ENCODE results near the gene RIMS3.
"Not testable (repeated sequence)": the region's sequence is repeated elsewhere in the genome, so short reads cannot be mapped to it uniquely, and the experiment has no call there.

The RIMS3 gene

DNA sequence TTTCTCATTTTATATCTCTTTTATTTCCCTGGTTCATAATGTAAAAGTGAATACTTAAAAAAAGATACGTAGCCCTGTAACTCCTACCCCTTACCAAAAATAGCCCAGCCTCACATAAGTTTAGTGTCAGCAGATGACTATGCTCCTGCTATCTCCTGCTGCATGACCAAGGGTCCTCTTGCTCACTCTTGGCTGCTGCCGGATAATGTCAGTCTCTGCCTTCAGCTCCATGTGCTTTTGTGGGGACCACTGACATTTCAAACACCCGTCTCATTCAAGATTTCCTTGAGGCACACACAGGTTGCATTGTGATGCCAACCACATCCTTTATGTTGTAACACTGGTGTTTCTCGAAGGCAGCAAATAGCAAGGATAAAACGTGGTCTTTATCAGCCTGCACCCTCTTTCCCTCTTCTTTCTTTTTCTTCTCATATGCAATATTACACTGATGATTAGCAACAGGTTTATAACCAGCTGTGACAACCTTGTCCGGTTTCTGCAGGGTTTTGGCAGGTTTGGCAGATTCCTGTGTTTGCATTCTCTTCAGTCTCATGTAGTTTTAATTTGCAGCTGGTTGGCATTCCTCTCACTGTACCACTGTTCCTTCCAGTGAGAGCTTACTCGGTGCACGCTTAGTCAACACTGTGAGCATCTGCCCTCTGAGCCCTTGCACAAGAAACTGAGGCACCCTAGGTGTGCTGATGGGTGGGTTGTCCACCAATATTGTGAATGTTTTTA is 71.9 kb downstream of the RIMS3 start:
- no peaks in the 10 kb centered on the region for H3K4me1 ChIP-seq (ENCODE audit: control insufficient read depth, insufficient read depth, low read length)
- no peak for DNase-seq (ENCODE audit: low read depth, low spot score)
- no peaks in the 10 kb centered on the region for H3K9me3 ChIP-seq (ENCODE audit: control insufficient read depth, insufficient read depth, low read length)
- no peak overlapping the region for H3K27ac ChIP-seq (ENCODE audit: low read length)
- no peaks in the 10 kb centered on the region for H3K27me3 ChIP-seq (ENCODE audit: control insufficient read depth, insufficient read depth, low read length)
- no peak overlapping the region for H3K4me3 ChIP-seq (ENCODE audit: low read length)
- WGBS (ENCODE audit: insufficient coverage, insufficient read length), result no CpG with 5 or more reads among the region's 8 CpGs
- H3K36me3 ChIP-seq (ENCODE audit: control insufficient read depth, insufficient read depth, low read length), result no peaks in the 10 kb centered on the region

DNA sequence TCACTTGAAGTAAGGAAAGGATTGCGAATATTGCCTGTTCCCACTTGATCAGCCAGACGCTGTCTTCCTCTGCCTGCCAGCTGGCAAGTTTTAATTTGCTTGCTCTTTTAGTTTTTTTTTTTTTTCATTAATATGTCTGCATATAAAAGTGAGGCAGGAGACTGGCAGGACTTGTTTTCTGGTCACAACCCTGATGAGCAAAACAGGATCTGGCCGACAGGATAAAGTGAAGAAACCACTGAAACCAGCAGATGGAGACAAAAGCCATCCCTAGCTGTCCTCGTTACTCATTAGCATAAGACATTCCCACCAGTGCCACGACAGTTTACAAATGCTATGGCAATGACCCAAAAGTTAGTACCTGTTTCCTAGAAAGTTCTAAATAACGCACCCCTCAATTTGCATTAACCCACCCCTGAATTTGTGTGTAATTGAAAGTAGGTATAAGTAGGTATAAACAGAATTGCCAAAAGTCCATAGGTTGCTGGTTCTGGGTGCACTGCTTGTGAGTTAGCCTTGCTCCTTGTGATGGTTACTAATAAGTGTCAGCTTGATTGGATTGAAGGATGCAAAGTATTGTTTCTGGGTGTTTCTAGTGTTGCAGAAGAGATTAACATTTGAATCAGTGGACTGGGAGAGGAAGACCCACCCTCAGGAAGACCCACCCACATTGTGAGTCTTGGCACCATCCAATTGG is 73.2 kb downstream of the RIMS3 start:
- no peaks in the 10 kb centered on the region for H3K4me1 ChIP-seq (ENCODE audit: control insufficient read depth, insufficient read depth, low read length)
- no peak overlapping the region for H3K27ac ChIP-seq (ENCODE audit: low read length)
- H3K4me3 ChIP-seq (ENCODE audit: low read length), result no peak overlapping the region
- H3K27me3 ChIP-seq (ENCODE audit: control insufficient read depth, insufficient read depth, low read length), result no peaks in the 10 kb centered on the region
- DNase-seq (ENCODE audit: low read depth, low spot score), result no peak
- H3K36me3 ChIP-seq (ENCODE audit: control insufficient read depth, insufficient read depth, low read length), result no peaks in the 10 kb centered on the region
- no CpG with 5 or more reads among the region's 6 CpGs for WGBS (ENCODE audit: insufficient coverage, insufficient read length)
- H3K9me3 ChIP-seq (ENCODE audit: control insufficient read depth, insufficient read depth, low read length), result no peaks in the 10 kb centered on the region

DNA sequence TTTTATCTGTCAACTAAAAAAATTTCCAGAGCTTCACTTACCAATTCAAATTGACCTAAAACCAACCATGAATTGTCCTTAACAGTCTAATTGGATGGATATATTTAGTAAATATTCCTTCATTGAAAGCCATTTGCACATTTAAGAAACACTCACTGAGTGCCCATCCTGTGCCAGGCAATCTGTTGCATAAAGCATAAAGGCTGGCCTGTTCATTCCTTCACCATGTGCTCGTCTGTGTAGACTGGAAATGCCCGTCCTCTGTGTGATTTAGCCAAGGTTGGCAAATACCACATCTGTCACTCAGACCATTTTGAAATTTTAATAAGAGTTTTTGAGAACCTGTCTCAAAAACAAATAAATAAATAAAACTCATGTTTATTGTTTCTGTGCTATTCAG is 76.9 kb downstream of the RIMS3 start:
- Histone ChIP-seq H3K4me3 (ENCODE audit: low read length) (no peak overlapping the region), H3K36me3 (ENCODE audit: control insufficient read depth, insufficient read depth, low read length) (no peaks in the 10 kb centered on the region), H3K9me3 (ENCODE audit: control insufficient read depth, insufficient read depth, low read length) (no peaks in the 10 kb centered on the region), H3K4me1 (ENCODE audit: control insufficient read depth, insufficient read depth, low read length) (no peaks in the 10 kb centered on the region), H3K27me3 (ENCODE audit: control insufficient read depth, insufficient read depth, low read length) (no peaks in the 10 kb centered on the region), H3K27ac (ENCODE audit: low read length) (no peak overlapping the region)
- DNase-seq (ENCODE audit: low read depth, low spot score), result no peak
- WGBS (ENCODE audit: insufficient coverage, insufficient read length), result no CpG with 5 or more reads among the region's 2 CpGs

- no CpG with 5 or more reads among the region's 6 CpGs for WGBS (ENCODE audit: insufficient coverage, insufficient read length)
- no peaks in the 10 kb centered on the region for H3K27me3 ChIP-seq (ENCODE audit: control insufficient read depth, insufficient read depth, low read length)
- no peak overlapping the region for H3K27ac ChIP-seq (ENCODE audit: low read length)
- DNase-seq (ENCODE audit: low read depth, low spot score), result no peak
- H3K9me3 ChIP-seq (ENCODE audit: control insufficient read depth, insufficient read depth, low read length), result no peaks in the 10 kb centered on the region
- H3K4me3 ChIP-seq (ENCODE audit: low read length), result no peak overlapping the region
- no peaks in the 10 kb centered on the region for H3K36me3 ChIP-seq (ENCODE audit: control insufficient read depth, insufficient read depth, low read length)
- no peaks in the 10 kb centered on the region for H3K4me1 ChIP-seq (ENCODE audit: control insufficient read depth, insufficient read depth, low read length)
These were observed 81.5 kb downstream of the RIMS3 start for GRCh38 chr1:40583980-40584379.

DNA sequence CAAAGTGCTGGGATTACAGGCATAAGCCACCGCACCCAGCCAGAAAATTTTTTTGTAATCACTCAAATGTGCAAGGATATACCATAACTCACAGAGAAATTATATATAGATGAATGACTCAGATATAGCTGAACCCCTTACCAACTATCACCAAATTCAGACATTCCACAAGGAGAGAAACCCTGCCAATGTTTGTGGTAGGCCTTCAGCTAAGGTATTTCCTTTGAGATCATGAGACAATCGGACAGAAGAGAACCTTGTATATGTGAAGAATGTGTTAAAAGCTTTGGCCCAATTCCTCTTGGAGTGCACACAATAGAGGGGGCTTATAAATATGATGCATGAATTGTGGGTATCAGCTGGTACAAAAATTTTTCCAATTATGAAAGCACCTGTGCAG is 83.4 kb downstream of the RIMS3 start:
- Histone ChIP-seq H3K4me1 (ENCODE audit: control insufficient read depth, insufficient read depth, low read length) (no peaks in the 10 kb centered on the region), H3K36me3 (ENCODE audit: control insufficient read depth, insufficient read depth, low read length) (no peaks in the 10 kb centered on the region), H3K27me3 (ENCODE audit: control insufficient read depth, insufficient read depth, low read length) (no peaks in the 10 kb centered on the region), H3K27ac (ENCODE audit: low read length) (no peak overlapping the region), H3K4me3 (ENCODE audit: low read length) (no peak overlapping the region), H3K9me3 (ENCODE audit: control insufficient read depth, insufficient read depth, low read length) (no peaks in the 10 kb centered on the region)
- no CpG with 5 or more reads among the region's 2 CpGs for WGBS (ENCODE audit: insufficient coverage, insufficient read length)
- DNase-seq (ENCODE audit: low read depth, low spot score), result no peak

DNA sequence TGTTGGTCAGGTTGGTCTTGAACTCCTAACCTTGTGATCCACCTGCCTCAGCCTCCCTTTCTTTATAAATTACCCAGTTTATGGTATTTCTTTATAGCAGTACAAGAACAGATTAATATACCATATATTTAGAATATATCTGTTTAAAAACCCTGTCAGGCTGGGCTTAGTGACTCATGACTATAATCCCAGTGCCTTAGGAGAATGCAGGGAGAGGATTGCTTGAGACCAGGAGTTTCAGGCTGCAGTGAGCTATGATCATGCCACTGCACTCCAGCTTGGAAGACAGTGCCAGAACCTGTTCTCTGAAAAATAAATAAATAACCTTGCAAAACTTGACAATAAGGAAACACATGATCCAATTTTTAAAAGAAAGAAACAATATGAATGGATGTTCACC is 90.1 kb downstream of the RIMS3 start:
- Histone ChIP-seq H3K4me3 (ENCODE audit: low read length) (no peak overlapping the region), H3K27me3 (ENCODE audit: control insufficient read depth, insufficient read depth, low read length) (no peaks in the 10 kb centered on the region), H3K9me3 (ENCODE audit: control insufficient read depth, insufficient read depth, low read length) (no peaks in the 10 kb centered on the region), H3K27ac (ENCODE audit: low read length) (no peak overlapping the region), H3K36me3 (ENCODE audit: control insufficient read depth, insufficient read depth, low read length) (no peaks in the 10 kb centered on the region), H3K4me1 (ENCODE audit: control insufficient read depth, insufficient read depth, low read length) (no peaks in the 10 kb centered on the region; the same call in 1 of the 2 replicates)
- no peak for DNase-seq (ENCODE audit: low read depth, low spot score)

DNA sequence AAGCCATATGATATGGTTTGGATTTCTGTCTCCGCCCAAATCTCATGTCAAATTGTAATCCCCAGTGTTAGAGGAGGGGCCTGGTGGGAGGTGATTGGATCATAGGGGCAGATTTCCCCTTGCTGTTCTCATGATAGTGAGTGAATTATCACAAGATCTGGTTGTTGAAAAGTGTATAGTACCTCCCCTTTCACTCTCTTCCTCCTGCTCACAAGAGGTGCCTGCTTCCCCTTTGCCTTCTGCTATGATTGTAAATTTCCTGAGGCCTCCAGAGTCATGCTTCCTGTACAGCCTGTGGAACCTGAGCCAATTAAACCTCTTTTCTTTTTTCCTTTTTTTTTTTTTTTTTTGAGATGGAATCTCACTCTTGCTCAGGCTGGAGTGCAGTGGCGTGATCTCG is 90.7 kb downstream of the RIMS3 start:
- H3K4me1 ChIP-seq (ENCODE audit: control insufficient read depth, insufficient read depth, low read length); H3K9me3 ChIP-seq (ENCODE audit: control insufficient read depth, insufficient read depth, low read length); DNase-seq (ENCODE audit: low read depth, low spot score); H3K27ac ChIP-seq (ENCODE audit: low read length); H3K36me3 ChIP-seq (ENCODE audit: control insufficient read depth, insufficient read depth, low read length); H3K4me3 ChIP-seq (ENCODE audit: low read length); H3K27me3 ChIP-seq (ENCODE audit: control insufficient read depth, insufficient read depth, low read length): not testable (repeated sequence)
- WGBS (ENCODE audit: insufficient coverage, insufficient read length), result no CpG with 5 or more reads among the region's 3 CpGs

All from iPS DF 6.9 (cell line).